GM18502 (cell line): ENCODE data around the gene NPB.

Experiments
- ATAC-seq: cut with Tn5 transposase; IDR thresholded peaks from one replicate; pipeline ENCODE4 v1.9.1; 2021; ENCODE audit warnings: mild to moderate bottlenecking; ENCODE audit not compliant: unreplicated experiment, poor library complexity

NPB gene

GRCh38 chr17:81909966-81910839 is 8.2 kb downstream of the NPB start:
- ATAC-seq = no peak

GRCh38 chr17:81910840-81911276 is 8.8 kb downstream of the NPB start:
- ATAC-seq = no peak

- ATAC-seq = peak; percentile 75
These were observed 9.4 kb downstream of the NPB start, which contains the start of gene PCYT2 for GRCh38 chr17:81911277-81911961. PCYT2 (minus strand) TSS chr17:81911399; CDS start chr17:81911355, 44 bp downstream.

- no peak for ATAC-seq
These were observed 9.9 kb downstream of the NPB start for GRCh38 chr17:81911969-81912368.

- no peak for ATAC-seq
These were observed 10.6 kb downstream of the NPB start for GRCh38 chr17:81912441-81913309.

- no peak for ATAC-seq
These were observed 11.5 kb downstream of the NPB start for GRCh38 chr17:81913394-81914102.

GRCh38 chr17:81914103-81914850 is 12.2 kb downstream of the NPB start:
- no peak for ATAC-seq

GRCh38 chr17:81915331-81915730 is 13.3 kb downstream of the NPB start:
- ATAC-seq = no peak

GRCh38 chr17:81916234-81917001 is 14.4 kb downstream of the NPB start:
- no peak for ATAC-seq

GRCh38 chr17:81917565-81918332 is 15.7 kb downstream of the NPB start, which contains the start of gene SIRT7:
SIRT7 (minus strand) TSS chr17:81918176; CDS start chr17:81918131, 45 bp downstream.
- peak; percentile 65 for ATAC-seq

- peak; percentile 20 for ATAC-seq
These were observed 16.3 kb downstream of the NPB start for GRCh38 chr17:81918333-81918669.

- no peak for ATAC-seq
These were observed 17.0 kb downstream of the NPB start for GRCh38 chr17:81918832-81919545.

GRCh38 chr17:81920612-81921536 is 18.8 kb downstream of the NPB start:
- no peak for ATAC-seq

- ATAC-seq = no peak
These were observed 19.5 kb downstream of the NPB start for GRCh38 chr17:81921537-81921862.

GRCh38 chr17:81921996-81922565 is 20.0 kb downstream of the NPB start:
- ATAC-seq = no peak
